H9 (cell line): ENCODE results near the gene MLPH. TPM values are rescaled to one million over a fixed set of nuclear protein-coding genes. Genes with fewer than 3 reads are reported as not detected.

Source experiments
- DNase-seq: peaks from one replicate; pipeline ENCODE4 v3.0.0-alpha.2; 2017
- H2AFZ ChIP-seq: one replicate; pipeline ENCODE4 v1.6.1; 2013; ENCODE audit warnings: mild to moderate bottlenecking, low read length, control low read depth, moderate library complexity
- H2AK5ac ChIP-seq: 2 replicates; pipeline ENCODE4 v1.6.1; 2013; ENCODE audit warnings: low read length, control low read depth, mixed read lengths; ENCODE audit not compliant: insufficient read length
- H2BK120ac ChIP-seq: one replicate; pipeline ENCODE4 v1.6.1; 2013; ENCODE audit warnings: low read depth, mild to moderate bottlenecking, low read length, control low read depth, inconsistent platforms; ENCODE audit not compliant: poor library complexity, severe bottlenecking
- H2BK12ac ChIP-seq: 2 replicates; pipeline ENCODE4 v1.6.1; 2013; ENCODE audit warnings: low read length, control low read depth, mixed read lengths, low read depth; ENCODE audit not compliant: insufficient read length
- H2BK15ac ChIP-seq: 2 replicates; pipeline ENCODE4 v1.6.1; 2013; ENCODE audit warnings: low read depth, low read length, control low read depth
- H2BK20ac ChIP-seq: one replicate; pipeline ENCODE4 v1.6.1; 2013; ENCODE audit warnings: low read depth, mild to moderate bottlenecking, low read length, control low read depth, inconsistent platforms; ENCODE audit not compliant: poor library complexity, severe bottlenecking
- H2BK5ac ChIP-seq: 2 replicates; pipeline ENCODE4 v1.6.1; 2013; ENCODE audit warnings: low read length, control low read depth, mixed read lengths; ENCODE audit not compliant: insufficient read length
- H3K14ac ChIP-seq: 2 replicates; pipeline ENCODE4 v1.6.1; 2013; ENCODE audit warnings: low read length, control low read depth; ENCODE audit not compliant: insufficient read depth
- H3K18ac ChIP-seq: 2 replicates; pipeline ENCODE4 v1.6.1; 2013; ENCODE audit warnings: low read depth, mild to moderate bottlenecking, mixed read lengths, low read length, control low read depth; ENCODE audit not compliant: insufficient read length
- H3K23ac ChIP-seq: 2 replicates; pipeline ENCODE4 v1.6.1; 2013; ENCODE audit warnings: low read length, control low read depth, mixed read lengths, low read depth; ENCODE audit not compliant: insufficient read length
- H3K23me2 ChIP-seq: 2 replicates; pipeline ENCODE4 v1.6.1; 2013; ENCODE audit warnings: low read depth, mild to moderate bottlenecking, mixed read lengths, low read length, control low read depth; ENCODE audit not compliant: insufficient read length, poor library complexity, severe bottlenecking
- H3K27ac ChIP-seq: 2 replicates; pipeline ENCODE4 v1.5.1; 2013; ENCODE audit warnings: low read length, control low read depth, mixed read lengths, low read depth; ENCODE audit not compliant: insufficient read length
- H3K27me3 ChIP-seq: 2 replicates; pipeline ENCODE4 v1.6.1; 2013; ENCODE audit warnings: low read length, control low read depth, inconsistent platforms; ENCODE audit not compliant: insufficient read depth
- H3K4ac ChIP-seq: 2 replicates; pipeline ENCODE4 v1.6.1; 2013; ENCODE audit warnings: low read depth, mild to moderate bottlenecking, control low read depth, inconsistent platforms, low read length, moderate library complexity
- H3K4me1 ChIP-seq: 2 replicates; pipeline ENCODE4 v1.6.1; 2013; ENCODE audit warnings: low read length, control low read depth, inconsistent platforms; ENCODE audit not compliant: insufficient read depth
- H3K4me2 ChIP-seq: 2 replicates; pipeline ENCODE4 v1.6.1; 2013; ENCODE audit warnings: low read length, control low read depth, mixed read lengths; ENCODE audit not compliant: insufficient read length, insufficient read depth
- H3K56ac ChIP-seq: 2 replicates; pipeline ENCODE4 v1.6.1; 2013; ENCODE audit warnings: low read depth, mild to moderate bottlenecking, mixed read lengths, low read length, control low read depth; ENCODE audit not compliant: insufficient read length
- H3K79me1 ChIP-seq: 2 replicates; pipeline ENCODE4 v1.6.1; 2013; ENCODE audit warnings: low read depth, mild to moderate bottlenecking, moderate library complexity, low read length, control low read depth, inconsistent platforms; ENCODE audit not compliant: insufficient read depth, poor library complexity, severe bottlenecking
- H3K79me2 ChIP-seq: 2 replicates; pipeline ENCODE4 v1.6.1; 2013; ENCODE audit warnings: low read length, control low read depth, inconsistent platforms; ENCODE audit not compliant: insufficient read depth
- H3K9ac ChIP-seq: 2 replicates; pipeline ENCODE4 v1.6.1; 2013; ENCODE audit warnings: low read length, control low read depth, mixed read lengths; ENCODE audit not compliant: insufficient read length; ENCODE audit errors: extremely low read depth
- H3K9me3 ChIP-seq: one replicate; pipeline ENCODE4 v1.6.1; 2013; ENCODE audit warnings: low read depth, low read length, inconsistent platforms; ENCODE audit not compliant: control insufficient read depth
- H3T11ph ChIP-seq: one replicate; pipeline ENCODE4 v1.6.1; 2013; ENCODE audit warnings: mild to moderate bottlenecking, low read length, control low read depth, inconsistent platforms
- H4K20me1 ChIP-seq: one replicate; pipeline ENCODE4 v1.6.1; 2013; ENCODE audit not compliant: control insufficient read depth, insufficient read length, insufficient read depth
- H4K5ac ChIP-seq: 2 replicates; pipeline ENCODE4 v1.6.1; 2013; ENCODE audit warnings: low read depth, mild to moderate bottlenecking, mixed read lengths, low read length, control low read depth; ENCODE audit not compliant: insufficient read length
- H4K8ac ChIP-seq: replicated peaks from 2 replicates; pipeline ENCODE4 v1.6.1; 2013; ENCODE audit warnings: low read length, control low read depth, mixed read lengths, low read depth; ENCODE audit not compliant: insufficient read length
- H4K91ac ChIP-seq: 2 replicates; pipeline ENCODE4 v1.6.1; 2013; ENCODE audit warnings: low read depth, mild to moderate bottlenecking, moderate library complexity, mixed read lengths, low read length, control low read depth; ENCODE audit not compliant: insufficient read length
- H3K27ac Mint-ChIP-seq, 3 experiments: 2 replicates in 2 of 3; 3 replicates in 1 of 3; pipeline ENCODE4 v1.8.0; 2020 to 2021; ENCODE audit warnings: mixed read lengths in 3 of 3, mild to moderate bottlenecking in 1 of 3, moderate library complexity in 1 of 3
- H3K27me3 Mint-ChIP-seq: 2 replicates; pipeline ENCODE4 v1.8.0; 2021; ENCODE audit warnings: low read depth, mild to moderate bottlenecking, moderate library complexity, mixed read lengths
- H3K36me3 Mint-ChIP-seq, 3 experiments: 2 replicates in 2 of 3; 3 replicates in 1 of 3; pipeline ENCODE4 v1.8.0; 2020 to 2021; ENCODE audit warnings: low read depth in 3 of 3, mixed read lengths in 3 of 3; ENCODE audit not compliant: insufficient read depth in 1 of 3
- H3K4me1 Mint-ChIP-seq, 2 experiments: 2 replicates each; pipeline ENCODE4 v1.8.0; 2020; ENCODE audit warnings: mixed read lengths in 2 of 2
- H3K4me3 Mint-ChIP-seq, 2 experiments: 2 replicates in 1 of 2; 3 replicates in 1 of 2; pipeline ENCODE4 v1.8.0; 2020 to 2021; ENCODE audit warnings: mild to moderate bottlenecking in 2 of 2, mixed read lengths in 2 of 2, moderate library complexity in 1 of 2
- H3K9me3 Mint-ChIP-seq, 2 experiments: 2 replicates in 1 of 2; 3 replicates in 1 of 2; pipeline ENCODE4 v1.8.0; 2020; ENCODE audit warnings: mild to moderate bottlenecking in 2 of 2, mixed read lengths in 2 of 2, moderate library complexity in 1 of 2
- whole genome bisulfite sequencing: extraction: QIAGEN DNeasy Blood & Tissue Kit; methylation state at CpG from one replicate; pipeline ENCODE4 v1.1.7; 2013; ENCODE audit warnings: missing lambda C conversion rate, low lambda C conversion rate, mixed read lengths; ENCODE audit not compliant: insufficient read length; ENCODE audit errors: extremely low coverage; 5-methylcytosine and 5-hydroxymethylcytosine counted together
- total RNA-seq: library from RNA; stranded (reverse); gene quantifications from 2 replicates; pipeline ENCODE4 v1.2.1, GENCODE V29; 2021
- TF ChIP-seq, protein P1 (sequence below): fragments of 200-600 bp; sonication (generic); conservative IDR thresholded peaks from 3 replicates; pipeline ENCODE4 v1.8.0; 2021; ENCODE audit warnings: antibody characterized with exemption, mild to moderate bottlenecking

MLPH gene
- total RNA-seq, 1 experiment from 2014 or later = 3.4 TPM

DNA sequence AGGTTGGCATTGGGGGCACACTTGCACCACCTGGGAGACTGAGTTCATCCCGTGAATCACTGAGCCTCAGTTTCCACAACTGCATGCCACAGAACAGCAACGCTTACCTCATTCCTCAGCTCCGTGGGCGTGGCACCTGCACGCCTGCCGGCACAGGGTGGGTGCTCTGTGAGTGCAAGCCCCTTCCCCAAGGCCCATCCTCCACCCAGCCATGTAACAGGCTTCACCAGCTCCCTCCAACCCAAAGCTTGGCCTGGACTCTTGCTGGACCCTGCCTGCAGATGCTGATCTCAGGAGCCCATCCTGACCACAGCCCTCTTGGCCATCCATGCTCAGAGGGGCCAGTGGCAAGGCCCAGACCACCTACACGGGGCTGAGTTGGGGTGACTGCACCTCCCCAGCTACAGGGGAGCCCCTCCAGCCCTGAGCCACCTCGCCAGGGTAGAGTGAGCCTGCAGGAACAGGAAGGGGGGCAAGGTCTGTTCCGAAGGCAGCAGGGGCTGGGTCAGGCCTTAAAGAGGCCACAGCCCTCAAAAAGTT, 81.1 kb downstream of the MLPH start:
- Histone ChIP-seq H2BK120ac (no peak overlapping the region), H3K27me3 (no peaks in the 10 kb centered on the region), H2BK12ac (no peak overlapping the region), H2BK15ac (no peak overlapping the region), H3T11ph (no peak overlapping the region), H3K4me2 (no peak overlapping the region), H3K23me2 (no peaks in the 10 kb centered on the region), H4K8ac (no peak overlapping the region), H3K9me3 (no peaks in the 10 kb centered on the region), H2BK20ac (no peak overlapping the region), H3K4me1 (0 out of 2 replicates have a peak, but pooled peaks cover 3% of the 10 kb centered on the region), H3K23ac (no peak overlapping the region), H3K79me2 (no peaks in the 10 kb centered on the region), H4K20me1 (no peaks in the 10 kb centered on the region), H3K79me1 (no peaks in the 10 kb centered on the region), H4K5ac (no peak overlapping the region), H3K9ac (no peak overlapping the region), H3K27ac (no peak overlapping the region), H2AK5ac (no peak overlapping the region), H4K91ac (no peak overlapping the region), H3K56ac (no peak overlapping the region), H3K4ac (no peak overlapping the region), H2BK5ac (no peak overlapping the region), H3K14ac (no peak overlapping the region), H3K18ac (no peak overlapping the region), H2AFZ (no peak overlapping the region)
- H3K36me3 Mint-ChIP-seq = no peaks in the 10 kb centered on the region
- peaks cover 11 to 15% of the 10 kb centered on the region in 2 experiments for H3K4me1 Mint-ChIP-seq
- TF ChIP-seq, protein P1, sequence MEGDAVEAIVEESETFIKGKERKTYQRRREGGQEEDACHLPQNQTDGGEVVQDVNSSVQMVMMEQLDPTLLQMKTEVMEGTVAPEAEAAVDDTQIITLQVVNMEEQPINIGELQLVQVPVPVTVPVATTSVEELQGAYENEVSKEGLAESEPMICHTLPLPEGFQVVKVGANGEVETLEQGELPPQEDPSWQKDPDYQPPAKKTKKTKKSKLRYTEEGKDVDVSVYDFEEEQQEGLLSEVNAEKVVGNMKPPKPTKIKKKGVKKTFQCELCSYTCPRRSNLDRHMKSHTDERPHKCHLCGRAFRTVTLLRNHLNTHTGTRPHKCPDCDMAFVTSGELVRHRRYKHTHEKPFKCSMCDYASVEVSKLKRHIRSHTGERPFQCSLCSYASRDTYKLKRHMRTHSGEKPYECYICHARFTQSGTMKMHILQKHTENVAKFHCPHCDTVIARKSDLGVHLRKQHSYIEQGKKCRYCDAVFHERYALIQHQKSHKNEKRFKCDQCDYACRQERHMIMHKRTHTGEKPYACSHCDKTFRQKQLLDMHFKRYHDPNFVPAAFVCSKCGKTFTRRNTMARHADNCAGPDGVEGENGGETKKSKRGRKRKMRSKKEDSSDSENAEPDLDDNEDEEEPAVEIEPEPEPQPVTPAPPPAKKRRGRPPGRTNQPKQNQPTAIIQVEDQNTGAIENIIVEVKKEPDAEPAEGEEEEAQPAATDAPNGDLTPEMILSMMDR = no peak
- H3K4me3 Mint-ChIP-seq = no peak overlapping the region
- H3K9me3 Mint-ChIP-seq = no peaks in the 10 kb centered on the region
- H3K27me3 Mint-ChIP-seq = peaks cover 2% of the 10 kb centered on the region
- DNase-seq = no peak
- H3K27ac Mint-ChIP-seq = no peak overlapping the region
- WGBS = no CpG with 5 or more reads among the region's 9 CpGs
